Body of pancreas (tissue), 4 donors: ENCODE results near the gene BTBD9.

Source experiments
- CTCF ChIP-seq, 7 experiments: fragments of 450-650 bp in 4 of 7; fragments of 200-600 bp in 3 of 7; sonication (generic) in 3 of 7; IDR thresholded peaks; one replicate each; pipeline ENCODE4 v1.5.1; 2016 to 2019; ENCODE audit warnings: antibody characterized with exemption in 7 of 7
- POLR2A ChIP-seq, 3 donors: fragments of 450-650 bp; IDR thresholded peaks; one replicate each; pipeline ENCODE4 v1.6.1; 2016; ENCODE audit warnings: antibody characterized with exemption in 3 of 3, mild to moderate bottlenecking in 2 of 3

- TF ChIP-seq CTCF (IDR thresholded peaks at IDR 0.05) (no peak), POLR2A (IDR thresholded peaks at IDR 0.05) (no peak)
These were observed 423.9 kb downstream of the BTBD9 start for GRCh38 chr6:38215651-38216311.
